ENCODE measurements around the gene ATP13A3.
"Not testable (repeated sequence)": the region's sequence is repeated elsewhere in the genome, so short reads cannot be mapped to it uniquely, and the experiment has no call there.

Gene ATP13A3

GRCh38 chr3:194500198-194500597, 13.4 kb upstream of the ATP13A3 start:
- DNase-seq (ENCODE audit: low read depth in 2 of 2), result no peak

- DNase-seq (ENCODE audit: low read depth in 2 of 2), result not testable (repeated sequence)
Observed at GRCh38 chr3:194499516-194499915, 12.7 kb upstream of the ATP13A3 start.

- no peak for DNase-seq (ENCODE audit: low read depth in 2 of 2)
Observed at GRCh38 chr3:194497799-194498575, 11.2 kb upstream of the ATP13A3 start.

- no peak for DNase-seq (ENCODE audit: low read depth in 2 of 2)
Observed at GRCh38 chr3:194496217-194496919, 9.6 kb upstream of the ATP13A3 start.

- DNase-seq (ENCODE audit: low read depth in 2 of 2), result no peak
Observed at GRCh38 chr3:194494951-194495374, 8.2 kb upstream of the ATP13A3 start.

GRCh38 chr3:194493995-194494927, 7.5 kb upstream of the ATP13A3 start:
- DNase-seq (ENCODE audit: low read depth in 2 of 2), result not testable (repeated sequence)

GRCh38 chr3:194492001-194492400, 5.2 kb upstream of the ATP13A3 start:
- DNase-seq (ENCODE audit: low read depth in 2 of 2), result no peak

- peak in 1 of 2 donors; percentile 18 for DNase-seq (ENCODE audit: low read depth in 2 of 2)
Observed at GRCh38 chr3:194489736-194490612, 3.2 kb upstream of the ATP13A3 start.

GRCh38 chr3:194488055-194488742, 1.4 kb upstream of the ATP13A3 start:
- no peak for DNase-seq (ENCODE audit: low read depth in 2 of 2)

- peak in 1 of 2 donors; percentile 23 for DNase-seq (ENCODE audit: low read depth in 2 of 2)
Observed at GRCh38 chr3:194487289-194488054, 670 bp upstream of the ATP13A3 start.

- DNase-seq (ENCODE audit: low read depth in 2 of 2), result peak; percentile 37 to 49
Observed at GRCh38 chr3:194485881-194486539, 792 bp downstream of the ATP13A3 start.

GRCh38 chr3:194485468-194485880, 1.3 kb downstream of the ATP13A3 start:
- no peak for DNase-seq (ENCODE audit: low read depth in 2 of 2)

- DNase-seq (ENCODE audit: low read depth in 2 of 2), result no peak
Observed at GRCh38 chr3:194484614-194485013, 2.2 kb downstream of the ATP13A3 start.

GRCh38 chr3:194483850-194484249, 3.0 kb downstream of the ATP13A3 start:
- DNase-seq (ENCODE audit: low read depth in 2 of 2), result no peak

GRCh38 chr3:194482830-194483229, 4.0 kb downstream of the ATP13A3 start:
- DNase-seq (ENCODE audit: low read depth in 2 of 2), result not testable (repeated sequence)

GRCh38 chr3:194482196-194482593, 4.6 kb downstream of the ATP13A3 start:
- DNase-seq (ENCODE audit: low read depth in 2 of 2), result no peak

- DNase-seq (ENCODE audit: low read depth in 2 of 2), result no peak
Observed at GRCh38 chr3:194481525-194482195, 5.1 kb downstream of the ATP13A3 start.

- DNase-seq (ENCODE audit: low read depth in 2 of 2), result no peak
Observed at GRCh38 chr3:194481103-194481502, 5.7 kb downstream of the ATP13A3 start.
